ENCODE data around the gene HEXA. TPM values are rescaled to one million over a fixed set of nuclear protein-coding genes. Genes with fewer than 3 reads are reported as not detected.

Gene HEXA
- total and polyA plus RNA-seq, 2 of the 8 experiments (the other 6 are each of a cell fraction or from before 2014, with no cell fraction given) = 52.5 to 73.7 TPM

DNA sequence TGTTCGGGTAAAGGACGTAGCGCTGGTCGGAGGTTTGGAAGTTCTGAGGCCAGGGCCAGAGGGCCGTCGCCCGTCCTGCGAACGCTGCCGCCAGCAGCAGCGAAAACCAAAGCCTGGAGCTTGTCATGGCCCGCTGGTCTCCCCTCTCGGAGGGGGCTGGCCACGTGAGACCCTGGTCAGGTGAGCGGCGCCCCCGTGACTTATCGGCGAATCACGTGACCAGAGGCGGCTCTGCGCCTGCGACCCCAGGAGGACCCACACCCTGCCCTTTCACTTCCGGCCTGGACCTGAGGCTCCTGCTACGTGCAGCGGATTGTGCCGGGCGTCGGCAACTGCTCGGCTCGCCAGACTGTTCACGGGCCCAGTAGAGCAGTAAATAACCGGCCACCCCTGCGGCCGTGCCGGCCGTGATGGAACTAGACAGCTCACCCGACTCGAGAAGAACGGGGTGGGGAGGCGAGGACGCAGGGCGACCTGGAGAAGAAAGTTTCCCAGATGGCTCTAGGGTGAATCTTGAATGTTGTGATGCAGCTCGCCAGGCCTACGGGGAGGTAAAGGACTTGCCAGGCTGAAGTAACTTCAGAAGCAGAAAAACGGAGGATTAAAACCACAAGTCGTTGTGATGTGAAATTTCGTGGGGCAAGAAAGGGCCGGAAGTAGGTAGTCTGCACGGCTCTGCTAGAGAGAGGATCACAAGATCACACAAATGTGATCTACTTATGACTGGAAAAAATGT, at the start of gene HEXA (continued):
- TF ChIP-seq ASH2L (IDR thresholded peaks at IDR 0.05; ENCODE audit: low read length) = peak; percentile 79
- TF ChIP-seq BACH1 (IDR thresholded peaks at IDR 0.05; ENCODE audit: low read length) = no peak
- no peak for TF ChIP-seq MAFK (IDR thresholded peaks at IDR 0.05; ENCODE audit: low read depth, low read length)
- TF ChIP-seq GABPA (IDR thresholded peaks at IDR 0.05; ENCODE audit: borderline replicate concordance, insufficient read depth, low read length) = peak; percentile 55; the same call in 1 of the 2 replicates
- peak; percentile 91 for TF ChIP-seq TCF12 (IDR thresholded peaks at IDR 0.05; ENCODE audit: low read depth, low read length)
- peak; percentile 73 for TF ChIP-seq CREB1 (IDR thresholded peaks at IDR 0.05)
- no peak for TF ChIP-seq CHD2 (IDR thresholded peaks at IDR 0.05; ENCODE audit: low read length)
- TF ChIP-seq TEAD4 (IDR thresholded peaks at IDR 0.05; ENCODE audit: low read depth, low read length) = no peak; the same call in 1 of the 2 replicates
- peak; percentile 100 for TF ChIP-seq SP4 (IDR thresholded peaks at IDR 0.05; ENCODE audit: low read length)
- TF ChIP-seq SRF (IDR thresholded peaks at IDR 0.05; ENCODE audit: low read depth, low read length) = peak; percentile 60
- no peak for TF ChIP-seq ZNF274 (IDR thresholded peaks at IDR 0.05; ENCODE audit: borderline replicate concordance, extremely low read depth, low read length)
- no peak for TF ChIP-seq CBX8 (IDR thresholded peaks at IDR 0.05; ENCODE audit: borderline replicate concordance, low read depth, low read length)
- peak; percentile 94 for TF ChIP-seq POLR2AphosphoS5 (IDR thresholded peaks at IDR 0.05; ENCODE audit: low read depth, low read length)
- peak; percentile 72; the same call in 1 of the 2 replicates for TF ChIP-seq YY1 (IDR thresholded peaks at IDR 0.05; ENCODE audit: low read depth, low read length)
- 0 out of 2 replicates have a peak, but pooled peaks have one; percentile 77 for TF ChIP-seq RXRA (IDR thresholded peaks at IDR 0.05; ENCODE audit: insufficient read depth, low read depth, low read length)
- TF ChIP-seq SAP30 (IDR thresholded peaks at IDR 0.05; ENCODE audit: insufficient read depth, insufficient replicate concordance, low read length) = peak; percentile 35
- peak; percentile 93 for TF ChIP-seq TAF7 (optimal IDR thresholded peaks at IDR 0.05; ENCODE audit: borderline replicate concordance, low read depth, low read length)
- TF ChIP-seq BRCA1 (IDR thresholded peaks at IDR 0.05; ENCODE audit: low read depth, low read length) = peak; percentile 52; the same call in 1 of the 2 replicates
- TF ChIP-seq, protein P1, sequence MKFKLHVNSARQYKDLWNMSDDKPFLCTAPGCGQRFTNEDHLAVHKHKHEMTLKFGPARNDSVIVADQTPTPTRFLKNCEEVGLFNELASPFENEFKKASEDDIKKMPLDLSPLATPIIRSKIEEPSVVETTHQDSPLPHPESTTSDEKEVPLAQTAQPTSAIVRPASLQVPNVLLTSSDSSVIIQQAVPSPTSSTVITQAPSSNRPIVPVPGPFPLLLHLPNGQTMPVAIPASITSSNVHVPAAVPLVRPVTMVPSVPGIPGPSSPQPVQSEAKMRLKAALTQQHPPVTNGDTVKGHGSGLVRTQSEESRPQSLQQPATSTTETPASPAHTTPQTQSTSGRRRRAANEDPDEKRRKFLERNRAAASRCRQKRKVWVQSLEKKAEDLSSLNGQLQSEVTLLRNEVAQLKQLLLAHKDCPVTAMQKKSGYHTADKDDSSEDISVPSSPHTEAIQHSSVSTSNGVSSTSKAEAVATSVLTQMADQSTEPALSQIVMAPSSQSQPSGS (IDR thresholded peaks at IDR 0.05; ENCODE audit: low read length) = peak; percentile 60; the same call in 1 of the 2 replicates
- TF ChIP-seq GTF2F1 (IDR thresholded peaks at IDR 0.05; ENCODE audit: borderline replicate concordance, low read depth, low read length) = peak; percentile 90
- peak; percentile 97 for TF ChIP-seq TAF1 (IDR thresholded peaks at IDR 0.05; ENCODE audit: low read depth, low read length)
- peak; percentile 29 for TF ChIP-seq NRF1 (IDR thresholded peaks at IDR 0.05; ENCODE audit: low read depth, low read length)
- TF ChIP-seq RBBP5 (IDR thresholded peaks at IDR 0.05; ENCODE audit: borderline replicate concordance, low read depth, low read length) = peak; percentile 78; the same call in 1 of the 2 replicates
- peak; percentile 89 for TF ChIP-seq NANOG (IDR thresholded peaks at IDR 0.05; ENCODE audit: insufficient read depth, low read depth, low read length, poor library complexity, severe bottlenecking)
